Kidney epithelial cell (primary cell): Measurements from ENCODE around the gene LPAR1. TPM values are rescaled to one million over a fixed set of nuclear protein-coding genes. Genes with fewer than 3 reads are reported as not detected.

Experiments used
- DNase-seq: peaks from one replicate; pipeline ENCODE4 v3.0.0-alpha.2; 2010; ENCODE audit warnings: low read depth
- H3K27me3 ChIP-seq: 2 replicates; pipeline ENCODE4 v1.6.0; 2011; ENCODE audit warnings: low read length; ENCODE audit not compliant: control insufficient read depth, insufficient read depth
- H3K36me3 ChIP-seq: 2 replicates; pipeline ENCODE4 v1.5.1; 2011; ENCODE audit warnings: low read length; ENCODE audit not compliant: control insufficient read depth, insufficient read depth
- H3K4me3 ChIP-seq: 2 replicates; pipeline ENCODE4 v1.5.1; 2011; ENCODE audit warnings: low read depth, mild to moderate bottlenecking, control low read depth, low read length
- total RNA-seq: library from RNA; depleted of rRNA; stranded (reverse); fragments of >200 nt; gene quantifications from 2 replicates; pipeline ENCODE4 v1.2.3, GENCODE V29; 2015
- TF ChIP-seq, protein P1 (sequence below): IDR thresholded peaks from 2 replicates; pipeline ENCODE4 v1.5.1; 2011; ENCODE audit warnings: mild to moderate bottlenecking, moderate library complexity, low read length, control low read depth, inconsistent platforms; ENCODE audit not compliant: insufficient read depth, poor library complexity, severe bottlenecking

Gene LPAR1
- total RNA-seq, 1 donor from 2014 or later = 6.4 TPM

DNA sequence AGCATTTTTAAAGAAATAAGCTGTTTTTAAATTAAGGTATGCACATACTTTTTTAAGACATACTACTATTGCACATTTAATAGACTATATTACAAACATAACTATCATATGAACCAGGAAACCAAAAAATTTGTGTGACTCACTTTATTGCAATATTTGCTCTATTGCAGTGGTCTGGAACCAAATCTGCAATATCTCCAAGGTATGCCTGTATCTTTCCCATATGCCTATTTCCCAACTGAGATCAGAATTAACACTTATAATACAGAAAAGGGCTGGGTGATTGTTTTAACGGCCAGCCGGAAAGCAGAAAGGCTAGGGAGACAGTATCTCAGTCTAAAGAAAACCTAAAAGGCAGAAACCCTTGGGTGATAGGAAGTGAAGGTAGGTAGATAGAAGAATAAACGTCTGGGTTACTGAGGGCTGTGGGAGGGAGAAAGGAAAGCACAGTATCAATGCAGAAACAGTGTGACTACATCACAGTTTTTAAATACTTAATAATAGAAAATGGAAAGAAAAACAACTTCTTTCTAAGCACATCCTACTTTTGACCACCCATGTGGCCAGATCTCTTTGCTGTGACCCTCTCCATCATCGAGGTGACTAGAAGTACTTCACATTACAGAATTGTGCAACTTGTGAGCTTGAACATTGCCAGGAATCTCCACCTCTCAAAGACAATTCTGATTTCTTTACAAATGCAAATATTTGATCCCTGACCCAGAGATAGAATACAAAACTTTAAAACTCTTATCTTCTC lies 126.4 kb downstream of the LPAR1 start:
- no peak for DNase-seq
- Histone ChIP-seq H3K4me3 (no peak overlapping the region), H3K36me3 (no peaks in the 10 kb centered on the region), H3K27me3 (no peaks in the 10 kb centered on the region)
- TF ChIP-seq, protein P1, sequence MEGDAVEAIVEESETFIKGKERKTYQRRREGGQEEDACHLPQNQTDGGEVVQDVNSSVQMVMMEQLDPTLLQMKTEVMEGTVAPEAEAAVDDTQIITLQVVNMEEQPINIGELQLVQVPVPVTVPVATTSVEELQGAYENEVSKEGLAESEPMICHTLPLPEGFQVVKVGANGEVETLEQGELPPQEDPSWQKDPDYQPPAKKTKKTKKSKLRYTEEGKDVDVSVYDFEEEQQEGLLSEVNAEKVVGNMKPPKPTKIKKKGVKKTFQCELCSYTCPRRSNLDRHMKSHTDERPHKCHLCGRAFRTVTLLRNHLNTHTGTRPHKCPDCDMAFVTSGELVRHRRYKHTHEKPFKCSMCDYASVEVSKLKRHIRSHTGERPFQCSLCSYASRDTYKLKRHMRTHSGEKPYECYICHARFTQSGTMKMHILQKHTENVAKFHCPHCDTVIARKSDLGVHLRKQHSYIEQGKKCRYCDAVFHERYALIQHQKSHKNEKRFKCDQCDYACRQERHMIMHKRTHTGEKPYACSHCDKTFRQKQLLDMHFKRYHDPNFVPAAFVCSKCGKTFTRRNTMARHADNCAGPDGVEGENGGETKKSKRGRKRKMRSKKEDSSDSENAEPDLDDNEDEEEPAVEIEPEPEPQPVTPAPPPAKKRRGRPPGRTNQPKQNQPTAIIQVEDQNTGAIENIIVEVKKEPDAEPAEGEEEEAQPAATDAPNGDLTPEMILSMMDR = no peak

DNA sequence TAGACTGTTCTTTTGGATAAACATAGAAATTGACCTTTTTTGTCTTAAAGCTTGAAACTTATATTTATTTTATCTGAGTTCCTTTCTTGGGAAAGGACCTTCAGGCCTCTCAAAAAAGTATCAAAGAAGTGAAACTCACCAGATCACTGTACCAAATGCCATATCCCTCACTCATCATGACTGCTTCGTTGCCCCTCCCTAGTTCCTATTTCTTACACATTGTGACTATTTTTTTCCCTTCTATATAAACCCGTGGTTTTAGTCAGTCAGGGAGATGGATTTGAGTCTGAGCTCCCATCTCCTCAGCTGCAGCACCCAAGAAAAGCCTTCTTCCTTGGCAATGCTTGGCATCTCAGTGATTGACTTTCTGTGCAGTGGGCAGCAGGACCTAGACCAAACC lies 129.4 kb downstream of the LPAR1 start:
- TF ChIP-seq, protein P1 = no peak
- Histone ChIP-seq H3K4me3 (no peak overlapping the region), H3K36me3 (no peaks in the 10 kb centered on the region), H3K27me3 (no peaks in the 10 kb centered on the region)
- no peak for DNase-seq

DNA sequence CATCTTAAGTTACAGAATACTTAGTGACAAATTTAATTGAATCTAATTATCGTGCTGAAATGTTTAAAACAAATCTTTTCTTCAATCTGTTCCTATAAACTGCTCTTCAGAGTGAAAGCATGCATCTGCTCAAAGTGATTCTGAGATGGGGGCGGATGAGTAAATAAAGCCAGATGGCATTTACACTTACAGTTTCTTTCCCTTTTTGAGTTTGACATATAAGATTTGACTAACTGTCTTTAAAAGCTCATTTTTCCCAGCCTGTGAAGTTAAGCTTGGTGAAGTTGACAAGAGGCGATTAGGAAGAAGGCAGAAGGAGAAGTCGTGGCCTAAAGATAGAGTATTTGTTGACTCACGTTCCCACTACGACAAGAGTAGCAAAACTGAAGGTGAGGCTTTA lies 137.4 kb downstream of the LPAR1 start:
- H3K36me3 ChIP-seq = no peaks in the 10 kb centered on the region
- TF ChIP-seq, protein P1 = no peak

DNA sequence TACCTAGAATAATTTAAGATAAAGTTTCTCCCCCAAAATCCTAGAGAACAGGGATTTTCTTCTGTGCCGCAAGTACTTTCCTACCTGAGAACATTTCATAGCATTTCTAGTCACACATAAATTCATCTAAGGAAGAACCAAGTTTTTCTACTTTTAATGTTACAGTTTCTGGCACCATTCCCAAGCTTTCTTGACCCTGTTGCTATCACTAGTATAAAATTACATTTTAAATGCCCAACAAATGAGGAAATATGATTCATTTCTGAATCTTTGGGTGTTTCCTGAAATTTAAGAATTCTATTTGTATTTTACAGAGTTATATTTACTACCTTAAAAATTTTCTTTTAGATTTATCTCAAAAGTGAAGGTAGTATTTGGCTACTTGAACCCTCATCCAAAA lies 137.8 kb downstream of the LPAR1 start:
- DNase-seq = no peak
- no peaks in the 10 kb centered on the region for H3K36me3 ChIP-seq
- TF ChIP-seq, protein P1 = no peak

More for the DNA sequence above, 137.4 kb downstream of the LPAR1 start:
- H3K27me3 ChIP-seq = no peaks in the 10 kb centered on the region
- DNase-seq = no peak
- H3K4me3 ChIP-seq = no peak overlapping the region

DNA sequence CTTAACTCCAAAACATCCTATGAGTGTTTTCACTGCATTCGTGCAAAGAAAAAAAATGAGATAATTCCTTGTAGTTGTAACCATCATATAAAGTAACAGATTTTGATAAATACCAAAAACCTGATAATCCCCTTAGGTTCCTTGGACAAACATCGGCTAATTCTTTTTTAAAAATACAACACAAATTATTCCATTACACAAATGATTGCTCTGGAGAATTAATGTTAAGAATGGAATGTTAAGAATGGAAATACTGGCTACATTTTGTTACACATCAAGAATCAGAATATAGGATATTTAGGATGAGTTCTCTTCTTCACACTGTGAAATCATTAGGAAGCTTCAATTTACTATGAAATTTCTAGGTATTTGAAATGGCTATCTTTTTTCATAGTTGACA lies 139.4 kb downstream of the LPAR1 start:
- DNase-seq = no peak
- H3K36me3 ChIP-seq = no peaks in the 10 kb centered on the region
- TF ChIP-seq, protein P1 = no peak
- H3K4me3 ChIP-seq = no peak overlapping the region
- H3K27me3 ChIP-seq = no peaks in the 10 kb centered on the region

More for the DNA sequence above, 137.8 kb downstream of the LPAR1 start:
- Histone ChIP-seq H3K27me3 (no peaks in the 10 kb centered on the region), H3K4me3 (no peak overlapping the region)

DNA sequence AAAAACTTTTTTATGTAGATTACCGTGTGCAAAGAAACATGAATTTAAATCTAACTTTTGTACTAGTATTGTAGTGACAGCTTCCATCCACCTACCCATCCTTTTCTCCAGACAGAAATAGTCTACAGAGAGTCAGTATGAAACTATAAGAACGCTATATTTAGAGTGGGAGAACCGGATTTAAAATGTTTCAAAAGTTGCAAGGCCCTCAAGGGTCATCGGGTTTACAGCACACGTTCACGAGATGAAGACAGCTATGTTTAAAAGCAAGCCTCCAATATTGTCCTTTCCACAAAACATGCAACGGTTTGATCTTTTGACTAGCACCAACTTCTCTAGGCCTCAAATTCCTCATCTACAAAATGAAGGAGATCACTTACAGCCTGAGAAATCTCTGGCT lies 139.9 kb downstream of the LPAR1 start:
- no peak for DNase-seq
- Histone ChIP-seq H3K36me3 (no peaks in the 10 kb centered on the region), H3K27me3 (no peaks in the 10 kb centered on the region), H3K4me3 (no peak overlapping the region)
- TF ChIP-seq, protein P1 = no peak
